Mucosa of descending colon (tissue), 3 donors: ENCODE measurements around the gene NPHP4. TPM values are rescaled to one million over a fixed set of nuclear protein-coding genes. Genes with fewer than 3 reads are reported as not detected.

ENCODE experiments used
- ATAC-seq: fragments of 200-7000 bp; cut with Tn5 transposase; one replicate; pipeline ENCODE4 v1.9.1; 2020; ENCODE audit warnings: mild to moderate bottlenecking, moderate library complexity
- DNase-seq, 3 donors: peaks; one replicate each; pipeline ENCODE4 v3.0.0-alpha.2; 2020
- H3K36me3 ChIP-seq: fragments of 200-600 bp; one replicate; pipeline ENCODE4 v1.8.0; 2021; ENCODE audit warnings: low read depth, mild to moderate bottlenecking
- H3K4me1 ChIP-seq: fragments of 200-600 bp; one replicate; pipeline ENCODE4 v1.8.0; 2021; ENCODE audit warnings: low read depth, mild to moderate bottlenecking
- H3K4me3 ChIP-seq: fragments of 200-600 bp; one replicate; pipeline ENCODE4 v1.8.0; 2021; ENCODE audit warnings: mild to moderate bottlenecking
- H3K9me3 ChIP-seq: fragments of 200-600 bp; one replicate; pipeline ENCODE4 v1.8.0; 2021; ENCODE audit warnings: mild to moderate bottlenecking
- intact Hi-C, 2 donors: fragments of 100-400 bp; cut with DNase I in 1 of 2; cut with micrococcal nuclease in 1 of 2; formaldehyde crosslinking; loops; one replicate each; pipeline versions ENCODE4 v1.11.0 to v1.11.1; 2022; cut with DNase I, micrococcal nuclease
- total RNA-seq, 3 donors: library from RNA; stranded (reverse); fragmentation: NEBNext Ultra II Directional in 2 of 3; extraction: Animal tissue kit (Norgen Biotek cat#: 25700) in 2 of 3; gene quantifications; one replicate each; pipeline versions ENCODE4 v1.2.1 to v1.2.4, GENCODE V29; 2021 to 2023
- TF ChIP-seq, protein P1 (sequence below): fragments of 200-600 bp; IDR thresholded peaks from one replicate; pipeline ENCODE4 v1.8.0; 2022; ENCODE audit warnings: antibody characterized with exemption, mild to moderate bottlenecking
- donor health status: DM: no; HTN: no; CAD: no; lungs with moderate emphysema.
- donor health status: DM: no; HTN: no; CAD: no.
- donor health status: DM: no; HTN: yes; CAD: no.

The NPHP4 gene
- total RNA-seq, 3 donors from 2014 or later: 7.5 to 12.2 (median 10.3) TPM

- H3K4me3 ChIP-seq: no peak overlapping the region
- intact Hi-C loops: no loop called here
Measured at GRCh38 chr1:5908461-5909375, 83.5 kb downstream of the NPHP4 start.

DNA sequence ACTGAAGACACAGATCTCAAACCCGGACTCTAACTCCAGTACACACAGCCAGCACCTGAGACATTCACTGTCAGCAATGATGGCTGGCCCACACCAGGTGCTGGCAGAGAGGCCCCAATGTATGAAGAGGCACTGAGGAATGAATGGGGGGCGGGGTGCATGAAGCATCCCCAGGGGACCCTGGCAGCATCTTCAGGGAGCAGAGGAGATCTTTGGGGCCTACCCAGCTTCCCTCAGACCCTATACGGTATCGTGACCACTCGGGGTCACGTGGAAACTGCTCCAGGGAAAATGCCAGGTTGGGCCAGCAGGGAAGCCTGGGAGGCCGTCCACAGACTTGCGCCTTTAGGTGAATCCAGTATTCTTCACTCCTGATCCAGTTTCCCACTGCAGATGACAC, 84.3 kb downstream of the NPHP4 start:
- no peaks in the 10 kb centered on the region for H3K9me3 ChIP-seq
- DNase-seq: no peak
- ATAC-seq: no peak

More at GRCh38 chr1:5908461-5909375, 83.5 kb downstream of the NPHP4 start:
- Histone ChIP-seq H3K4me1 (no peaks in the 10 kb centered on the region), H3K36me3 (no peaks in the 10 kb centered on the region), H3K9me3 (no peaks in the 10 kb centered on the region)
- DNase-seq (no peak), ATAC-seq (no peak)
- TF ChIP-seq, protein P1, sequence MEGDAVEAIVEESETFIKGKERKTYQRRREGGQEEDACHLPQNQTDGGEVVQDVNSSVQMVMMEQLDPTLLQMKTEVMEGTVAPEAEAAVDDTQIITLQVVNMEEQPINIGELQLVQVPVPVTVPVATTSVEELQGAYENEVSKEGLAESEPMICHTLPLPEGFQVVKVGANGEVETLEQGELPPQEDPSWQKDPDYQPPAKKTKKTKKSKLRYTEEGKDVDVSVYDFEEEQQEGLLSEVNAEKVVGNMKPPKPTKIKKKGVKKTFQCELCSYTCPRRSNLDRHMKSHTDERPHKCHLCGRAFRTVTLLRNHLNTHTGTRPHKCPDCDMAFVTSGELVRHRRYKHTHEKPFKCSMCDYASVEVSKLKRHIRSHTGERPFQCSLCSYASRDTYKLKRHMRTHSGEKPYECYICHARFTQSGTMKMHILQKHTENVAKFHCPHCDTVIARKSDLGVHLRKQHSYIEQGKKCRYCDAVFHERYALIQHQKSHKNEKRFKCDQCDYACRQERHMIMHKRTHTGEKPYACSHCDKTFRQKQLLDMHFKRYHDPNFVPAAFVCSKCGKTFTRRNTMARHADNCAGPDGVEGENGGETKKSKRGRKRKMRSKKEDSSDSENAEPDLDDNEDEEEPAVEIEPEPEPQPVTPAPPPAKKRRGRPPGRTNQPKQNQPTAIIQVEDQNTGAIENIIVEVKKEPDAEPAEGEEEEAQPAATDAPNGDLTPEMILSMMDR: no peak

GRCh38 chr1:5907386-5907785, 84.8 kb downstream of the NPHP4 start:
- DNase-seq: no peak
- Histone ChIP-seq H3K4me3 (no peak overlapping the region), H3K9me3 (no peaks in the 10 kb centered on the region), H3K36me3 (no peaks in the 10 kb centered on the region), H3K4me1 (no peaks in the 10 kb centered on the region)
- TF ChIP-seq, protein P1: no peak
- no peak for ATAC-seq
- intact Hi-C loops: no loop called here

More for the DNA sequence above, 84.3 kb downstream of the NPHP4 start:
- Histone ChIP-seq H3K4me1 (no peaks in the 10 kb centered on the region), H3K36me3 (no peaks in the 10 kb centered on the region), H3K4me3 (no peak overlapping the region)
- TF ChIP-seq, protein P1: no peak
- intact Hi-C loops: no loop called here

DNA sequence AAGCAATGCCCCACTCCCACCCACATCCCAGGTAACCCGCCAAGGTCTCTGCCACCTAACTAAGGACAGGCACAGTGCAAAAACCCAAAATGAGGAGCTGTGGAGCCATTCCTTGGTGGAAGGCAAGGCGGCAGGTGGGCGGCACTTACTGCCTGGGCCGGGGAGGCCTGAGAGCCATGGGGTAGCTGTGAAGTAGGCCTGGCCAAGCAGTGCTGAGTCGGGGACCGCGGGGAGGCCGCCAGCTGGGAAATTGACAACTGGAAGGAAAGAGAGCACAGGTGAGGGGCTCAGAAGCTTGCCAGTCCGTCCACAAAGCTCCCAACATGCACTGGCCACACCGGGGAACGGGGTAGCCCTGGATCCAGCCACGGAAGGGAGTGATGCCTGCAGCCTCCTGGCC, 85.3 kb downstream of the NPHP4 start:
- ATAC-seq (no peak), DNase-seq (no peak)
- Histone ChIP-seq H3K4me3 (no peak overlapping the region), H3K4me1 (no peaks in the 10 kb centered on the region), H3K36me3 (no peaks in the 10 kb centered on the region), H3K9me3 (no peaks in the 10 kb centered on the region)
- TF ChIP-seq, protein P1: no peak
- intact Hi-C loops: no loop called here

DNA sequence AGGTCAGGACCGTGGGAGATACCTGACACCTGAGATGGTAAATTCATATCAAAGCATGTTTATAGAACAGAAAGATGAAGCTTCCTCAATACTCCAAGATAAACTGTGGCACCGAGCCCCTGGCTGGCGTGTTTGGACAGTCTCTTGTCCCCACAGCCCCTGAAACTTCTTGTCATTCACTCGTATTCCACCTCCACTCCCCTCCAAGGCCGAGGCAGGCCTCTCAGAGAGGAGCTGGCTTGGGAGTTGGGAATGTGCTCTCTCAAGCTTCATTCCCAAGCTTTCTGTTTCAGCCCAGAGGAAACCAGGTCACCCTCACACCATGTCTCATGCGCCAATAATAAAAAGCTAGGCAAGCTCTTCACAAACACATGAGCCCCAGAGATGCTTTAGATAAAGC, 86.1 kb downstream of the NPHP4 start:
- TF ChIP-seq, protein P1: no peak
- intact Hi-C loops: no loop called here
- Histone ChIP-seq H3K9me3 (no peaks in the 10 kb centered on the region), H3K36me3 (no peaks in the 10 kb centered on the region), H3K4me3 (no peak overlapping the region), H3K4me1 (no peaks in the 10 kb centered on the region)
- ATAC-seq: no peak
- DNase-seq: no peak
